Measurements from ENCODE around the gene MEX3A. TPM values are rescaled to one million over a fixed set of nuclear protein-coding genes. Genes with fewer than 3 reads are reported as not detected.

The MEX3A gene
- total RNA-seq, 4 donors from 2014 or later = under 0.01 to 1.2 (median 0.43) TPM

- DNase-seq (ENCODE audit: low spot score in 2 of 2) = no peak
- TF ChIP-seq EP300 (IDR thresholded peaks at IDR 0.05) = no peak
- no peak for TF ChIP-seq CTCF (IDR thresholded peaks at IDR 0.05)
- TF ChIP-seq POLR2A (IDR thresholded peaks at IDR 0.05) = no peak
- H3K4me3 ChIP-seq = no peak overlapping the region
- H3K9me3 ChIP-seq = no peaks in the 10 kb centered on the region
- H3K27me3 ChIP-seq = no peaks in the 10 kb centered on the region
- H3K27ac ChIP-seq = peak overlapping the region; percentile 93 to 97 (median 96)
- H3K4me1 ChIP-seq = peaks cover 8 to 80% (median 55%) of the 10 kb centered on the region in 4 donors
- WGBS, 2 donors = 22 to 27% methylated on average over 9 of the region's 9 CpGs
- no peaks in the 10 kb centered on the region for H3K36me3 ChIP-seq
Measured at GRCh38 chr1:156103521-156103947, 21.3 kb upstream of the MEX3A start.

- WGBS, 2 donors = 49 to 52% methylated on average over 16 of the region's 16 CpGs
- H3K4me1 ChIP-seq = peaks cover 8 to 75% (median 55%) of the 10 kb centered on the region in 4 donors
- H3K36me3 ChIP-seq = no peaks in the 10 kb centered on the region
- H3K4me3 ChIP-seq = no peak overlapping the region
- H3K9me3 ChIP-seq = no peaks in the 10 kb centered on the region
- H3K27ac ChIP-seq = peak overlapping the region; percentile 93 to 97 (median 96)
- no peaks in the 10 kb centered on the region for H3K27me3 ChIP-seq
- peak in 1 of 5 experiments; percentile 12 for TF ChIP-seq CTCF (IDR thresholded peaks at IDR 0.05)
- no peak for TF ChIP-seq EP300 (IDR thresholded peaks at IDR 0.05)
- no peak for DNase-seq (ENCODE audit: low spot score in 2 of 2)
Measured at GRCh38 chr1:156102633-156103511, 20.6 kb upstream of the MEX3A start.

GRCh38 chr1:156101880-156102279, 19.6 kb upstream of the MEX3A start:
- WGBS, 2 donors = 56 to 68% methylated on average over 6 of the region's 6 CpGs
- Histone ChIP-seq H3K4me3 (no peak overlapping the region), H3K4me1 (peaks cover 8 to 75% (median 55%) of the 10 kb centered on the region in 4 donors), H3K27me3 (no peaks in the 10 kb centered on the region), H3K36me3 (no peaks in the 10 kb centered on the region), H3K9me3 (no peaks in the 10 kb centered on the region), H3K27ac (peak overlapping the region in 2 of 4 donors; percentile 96 to 97)
- no peak for TF ChIP-seq CTCF (IDR thresholded peaks at IDR 0.05)
- TF ChIP-seq EP300 (IDR thresholded peaks at IDR 0.05) = no peak
- TF ChIP-seq POLR2A (IDR thresholded peaks at IDR 0.05) = no peak
- no peak for DNase-seq (ENCODE audit: low spot score in 2 of 2)

GRCh38 chr1:156100205-156100995, 18.1 kb upstream of the MEX3A start:
- DNase-seq (ENCODE audit: low spot score in 2 of 2) = no peak
- TF ChIP-seq POLR2A (IDR thresholded peaks at IDR 0.05) (no peak), CTCF (IDR thresholded peaks at IDR 0.05) (no peak), EP300 (IDR thresholded peaks at IDR 0.05) (no peak)
- Histone ChIP-seq H3K27me3 (no peaks in the 10 kb centered on the region), H3K4me3 (no peak overlapping the region), H3K9me3 (no peaks in the 10 kb centered on the region), H3K36me3 (no peaks in the 10 kb centered on the region), H3K4me1 (peaks cover 8 to 78% (median 59%) of the 10 kb centered on the region in 4 donors), H3K27ac (peak overlapping the region in 2 of 4 donors; percentile 96 to 97)
- 58 to 60% methylated on average over 4 of the region's 4 CpGs for WGBS, 2 donors

Data from tibial nerve (tissue), 4 donors.